Effector memory CD4-positive, alpha-beta T cell (primary cell): ENCODE results near the gene DUSP11.

Source experiments
- DNase-seq, 3 donors: peaks; one replicate each; pipeline ENCODE4 v3.0.0-alpha.2; 2020
- H3K27ac ChIP-seq: 2 replicates; pipeline ENCODE4 v1.7.0; 2013; ENCODE audit warnings: mild to moderate bottlenecking, low read length, moderate library complexity; ENCODE audit not compliant: insufficient read depth, poor library complexity, severe bottlenecking
- H3K27me3 ChIP-seq: replicated peaks from 2 replicates; pipeline ENCODE4 v1.7.0; 2013; ENCODE audit warnings: mild to moderate bottlenecking, low read length; ENCODE audit not compliant: insufficient read depth, control insufficient read depth, poor library complexity, severe bottlenecking
- H3K36me3 ChIP-seq: 2 replicates; pipeline ENCODE4 v1.7.0; 2013; ENCODE audit warnings: mild to moderate bottlenecking, low read length, moderate library complexity; ENCODE audit not compliant: control insufficient read depth, insufficient read depth
- H3K4me1 ChIP-seq: 2 replicates; pipeline ENCODE4 v1.7.0; 2013; ENCODE audit warnings: low read length, mild to moderate bottlenecking; ENCODE audit not compliant: control insufficient read depth, insufficient read depth, poor library complexity, severe bottlenecking
- H3K4me3 ChIP-seq: 2 replicates; pipeline ENCODE4 v1.7.0; 2013; ENCODE audit warnings: low read length, low read depth, mild to moderate bottlenecking; ENCODE audit not compliant: insufficient read depth, poor library complexity, severe bottlenecking
- H3K9me3 ChIP-seq: 2 replicates; pipeline ENCODE4 v1.7.0; 2013; ENCODE audit warnings: mild to moderate bottlenecking, low read length, moderate library complexity; ENCODE audit not compliant: control insufficient read depth
- total RNA-seq, 3 donors: gene quantifications; one replicate each; lab custom pipeline; 2026; lab: John Stamatoyannopoulos, UW

Gene DUSP11
- total RNA-seq, result 30.5 to 47.2 (median 43.0) reads per million in 3 donors

DNA sequence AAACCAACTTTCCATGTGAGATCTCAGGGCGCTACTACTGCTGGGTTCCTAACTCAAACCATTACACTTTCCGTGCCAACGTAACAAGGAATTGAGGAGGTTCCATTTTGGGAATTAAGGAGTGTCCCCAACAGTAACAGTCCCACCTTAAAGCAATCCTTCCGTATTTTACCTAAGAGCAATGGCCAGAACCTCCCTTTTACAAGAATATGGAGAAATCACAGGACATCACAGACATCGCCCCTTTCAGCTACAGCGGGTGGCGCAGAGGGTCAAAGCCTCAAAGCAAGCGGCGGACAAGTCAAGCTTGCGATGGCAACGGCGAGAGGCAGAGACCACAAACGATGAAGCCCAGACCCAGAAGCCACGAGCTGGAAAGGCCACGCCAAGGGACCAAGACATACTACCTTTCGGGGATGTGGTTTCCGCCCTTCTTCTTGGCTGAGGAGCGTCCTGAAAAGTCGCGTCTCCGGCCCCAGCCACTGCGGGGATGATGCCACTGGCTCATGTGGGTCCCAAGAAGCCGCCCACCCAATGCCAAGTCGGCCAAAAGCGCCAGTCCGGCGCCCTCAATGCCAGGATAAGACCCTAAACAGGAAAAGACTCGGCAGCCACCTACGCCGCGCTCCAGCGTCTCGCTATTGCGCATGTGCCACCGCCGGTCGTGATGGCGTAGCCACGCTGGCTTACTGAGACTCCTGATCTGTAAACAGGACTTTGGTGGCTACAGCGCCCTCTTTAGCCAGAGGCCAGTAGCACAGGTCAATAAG lies at the start of gene DUSP11:
DUSP11 (minus strand) TSS at position 637 of the 770 bp plus-strand sequence; CDS start at position 508, 129 bp downstream.
- peak within 1 kb of the TSS; percentile 84 for H3K4me3 ChIP-seq
- peak within 1 kb of the TSS; percentile 95 for H3K27ac ChIP-seq
- peaks cover 13% of the 10 kb centered on the region for H3K4me1 ChIP-seq
- H3K27me3 ChIP-seq, result no peaks in the 10 kb centered on the region
- peaks cover 12% of the 10 kb centered on the region for H3K36me3 ChIP-seq
- H3K9me3 ChIP-seq, result no peaks in the 10 kb centered on the region
- peak; percentile 89 to 94 (median 94) for DNase-seq

- Histone ChIP-seq H3K4me1 (peaks cover 15% of the 10 kb centered on the region), H3K27ac (peak within 1 kb of the TSS; percentile 89), H3K27me3 (no peaks in the 10 kb centered on the region), H3K36me3 (no peaks in the 10 kb centered on the region), H3K9me3 (no peaks in the 10 kb centered on the region), H3K4me3 (peak within 1 kb of the TSS; percentile 70)
- DNase-seq, result peak; percentile 88 to 90 (median 88)
These were observed 49.1 kb upstream of the DUSP11 start, which contains the start of gene STAMBP for GRCh38 chr2:73828818-73829570. TSS of gene STAMBP (plus strand) at chr2:73828961. CDS start at chr2:73830857, 1,896 bp downstream.

- H3K36me3 ChIP-seq, result no peaks in the 10 kb centered on the region
- no peaks in the 10 kb centered on the region for H3K9me3 ChIP-seq
- peak overlapping the region; percentile 89 for H3K27ac ChIP-seq
- peak overlapping the region; percentile 70 for H3K4me3 ChIP-seq
- DNase-seq, result no peak
- peaks cover 15% of the 10 kb centered on the region for H3K4me1 ChIP-seq
- H3K27me3 ChIP-seq, result no peaks in the 10 kb centered on the region
These were observed 48.5 kb upstream of the DUSP11 start for GRCh38 chr2:73828389-73828817.

- H3K36me3 ChIP-seq, result no peaks in the 10 kb centered on the region
- peak overlapping the region; percentile 70 for H3K4me3 ChIP-seq
- H3K4me1 ChIP-seq, result peaks cover 15% of the 10 kb centered on the region
- DNase-seq, result no peak
- H3K27me3 ChIP-seq, result no peaks in the 10 kb centered on the region
- H3K27ac ChIP-seq, result no peak overlapping the region
- H3K9me3 ChIP-seq, result no peaks in the 10 kb centered on the region
These were observed 47.9 kb upstream of the DUSP11 start for GRCh38 chr2:73827660-73828388.

- Histone ChIP-seq H3K9me3 (no peaks in the 10 kb centered on the region), H3K4me1 (peaks cover 15% of the 10 kb centered on the region), H3K27ac (no peak overlapping the region), H3K36me3 (no peaks in the 10 kb centered on the region), H3K27me3 (no peaks in the 10 kb centered on the region), H3K4me3 (no peak overlapping the region)
- DNase-seq, result no peak
These were observed 47.1 kb upstream of the DUSP11 start for GRCh38 chr2:73827018-73827417.

DNA sequence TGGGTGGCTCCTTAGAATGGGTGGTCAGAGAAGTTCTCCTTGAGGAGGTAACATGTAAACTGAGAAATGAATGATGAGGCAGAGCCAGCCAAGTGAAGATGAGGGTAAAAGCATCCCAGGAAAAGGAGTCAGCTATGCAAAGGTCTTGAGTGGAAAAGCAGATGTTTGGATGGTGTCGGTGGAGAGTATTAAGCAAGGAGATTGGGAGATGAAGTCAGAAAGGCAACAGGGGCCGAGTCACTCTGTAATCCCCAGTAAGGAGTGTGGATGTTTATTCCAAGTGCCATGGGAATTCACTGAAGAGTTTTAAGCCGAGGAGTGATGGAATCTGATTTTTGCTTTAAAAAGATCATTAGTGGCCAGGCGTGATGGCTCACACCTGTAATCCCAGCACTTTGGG lies 45.5 kb upstream of the DUSP11 start:
- no peaks in the 10 kb centered on the region for H3K9me3 ChIP-seq
- H3K4me3 ChIP-seq, result no peak overlapping the region
- no peaks in the 10 kb centered on the region for H3K36me3 ChIP-seq
- H3K27me3 ChIP-seq, result no peaks in the 10 kb centered on the region
- peaks cover 15% of the 10 kb centered on the region for H3K4me1 ChIP-seq
- DNase-seq, result no peak
- H3K27ac ChIP-seq, result no peak overlapping the region

- peak in 1 of 3 donors; percentile 17 for DNase-seq
- no peaks in the 10 kb centered on the region for H3K36me3 ChIP-seq
- peaks cover 6% of the 10 kb centered on the region for H3K4me1 ChIP-seq
- H3K27ac ChIP-seq, result no peak overlapping the region
- H3K27me3 ChIP-seq, result no peaks in the 10 kb centered on the region
- no peaks in the 10 kb centered on the region for H3K9me3 ChIP-seq
- no peak overlapping the region for H3K4me3 ChIP-seq
These were observed 44.1 kb upstream of the DUSP11 start for GRCh38 chr2:73823916-73824523.

DNA sequence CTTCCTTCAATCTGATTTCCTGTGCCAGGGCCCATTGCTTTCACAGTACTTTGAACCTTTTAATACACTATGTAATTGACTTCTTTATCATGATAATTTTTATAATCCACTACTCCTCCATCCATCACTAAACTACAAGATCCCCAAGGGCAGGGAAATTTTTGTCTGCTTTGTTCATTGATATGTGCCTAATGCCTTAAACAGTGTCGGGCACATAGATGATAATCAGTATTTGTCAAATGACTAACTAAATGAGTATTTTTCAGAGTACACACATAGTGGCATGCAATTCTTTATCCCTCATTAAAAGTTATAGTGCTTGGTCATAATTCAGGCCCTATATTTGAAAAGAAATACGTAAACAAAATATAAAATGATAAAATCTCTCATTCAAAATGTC lies 43.5 kb upstream of the DUSP11 start:
- Histone ChIP-seq H3K27ac (no peak overlapping the region), H3K9me3 (no peaks in the 10 kb centered on the region), H3K27me3 (no peaks in the 10 kb centered on the region), H3K4me1 (peaks cover 6% of the 10 kb centered on the region), H3K36me3 (no peaks in the 10 kb centered on the region), H3K4me3 (no peak overlapping the region)
- DNase-seq, result no peak

DNA sequence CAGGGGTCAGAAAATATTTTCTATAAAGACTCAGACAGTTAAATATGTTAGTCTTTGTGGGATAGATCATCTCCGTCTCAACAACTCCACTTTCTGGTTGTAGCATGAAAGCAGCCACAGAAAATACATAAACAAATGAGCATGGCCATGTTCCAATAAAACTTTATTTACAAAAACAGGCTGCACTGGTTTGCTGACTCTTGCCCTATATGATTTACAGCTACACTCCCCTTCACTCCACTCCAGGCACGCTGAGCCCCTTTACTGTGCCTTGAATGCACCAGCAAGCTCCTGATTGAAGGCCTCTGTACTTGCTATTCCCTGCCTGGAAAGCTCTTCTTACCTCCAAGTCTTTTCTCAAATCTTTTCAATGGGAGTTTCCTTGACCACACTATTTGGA lies 43.1 kb upstream of the DUSP11 start:
- no peak overlapping the region for H3K4me3 ChIP-seq
- H3K27ac ChIP-seq, result no peak overlapping the region
- no peak for DNase-seq
- no peaks in the 10 kb centered on the region for H3K9me3 ChIP-seq
- H3K27me3 ChIP-seq, result no peaks in the 10 kb centered on the region
- H3K36me3 ChIP-seq, result no peaks in the 10 kb centered on the region
- peaks cover 2% of the 10 kb centered on the region for H3K4me1 ChIP-seq
